GM19452 (cell line): ENCODE measurements around the gene PHETA1.

Experiments used
- ATAC-seq: cut with Tn5 transposase; IDR thresholded peaks from one replicate; pipeline ENCODE4 v1.9.1; 2021; ENCODE audit not compliant: unreplicated experiment

The PHETA1 gene

GRCh38 chr12:111327474-111327873 is 41.4 kb downstream of the PHETA1 start:
- no peak for ATAC-seq

GRCh38 chr12:111322336-111323250 is 46.3 kb downstream of the PHETA1 start:
- ATAC-seq = no peak

- ATAC-seq = no peak
Observed at GRCh38 chr12:111321317-111321716, 47.6 kb downstream of the PHETA1 start.

- no peak for ATAC-seq
Observed at GRCh38 chr12:111320258-111321050, 48.4 kb downstream of the PHETA1 start.

- ATAC-seq = no peak
Observed at GRCh38 chr12:111319600-111320257, 49.2 kb downstream of the PHETA1 start.

GRCh38 chr12:111318450-111318849 is 50.4 kb downstream of the PHETA1 start:
- ATAC-seq = no peak

GRCh38 chr12:111316671-111317070 is 52.2 kb downstream of the PHETA1 start:
- no peak for ATAC-seq

- no peak for ATAC-seq
Observed at GRCh38 chr12:111314953-111315539, 53.8 kb downstream of the PHETA1 start.

- no peak for ATAC-seq
Observed at GRCh38 chr12:111313833-111314259, 55.0 kb downstream of the PHETA1 start.

GRCh38 chr12:111312708-111313107 is 56.2 kb downstream of the PHETA1 start:
- ATAC-seq = no peak

GRCh38 chr12:111312016-111312415 is 56.9 kb downstream of the PHETA1 start:
- ATAC-seq = no peak

GRCh38 chr12:111311011-111311410 is 57.9 kb downstream of the PHETA1 start:
- no peak for ATAC-seq
